ENCODE measurements around the gene CCDC38. TPM values are rescaled to one million over a fixed set of nuclear protein-coding genes. Genes with fewer than 3 reads are reported as not detected.

The CCDC38 gene
- total and polyA plus RNA-seq, 7 experiments from 2014 or later, result 0.07 to 0.27 (median 0.08) TPM; not detected in 4

- H3K4me1 Mint-ChIP-seq, result peaks cover 0 to 10% (median 7%) of the 10 kb centered on the region in 7 donors
- no peaks in the 10 kb centered on the region for H3K9me3 Mint-ChIP-seq
- H3K4me3 Mint-ChIP-seq, result peak overlapping the region in 2 of 10 donors; percentile 35 to 50
- Histone ChIP-seq H3K27ac (ENCODE audit: low read depth, low read length) (no peak overlapping the region), H3K36me3 (ENCODE audit: control insufficient read depth in 2 of 3, insufficient read depth in 3 of 3, low read length in 3 of 3) (no peaks in the 10 kb centered on the region), H3K4me1 (ENCODE audit: control insufficient read depth in 2 of 2, insufficient read depth in 2 of 2, low read length in 2 of 2) (no peaks in the 10 kb centered on the region), H3K4me3 (ENCODE audit: low read length) (no peak overlapping the region), H3K27me3 (ENCODE audit: control insufficient read depth in 2 of 2, insufficient read depth in 2 of 2, low read length in 2 of 2) (no peaks in the 10 kb centered on the region), H3K9me3 (ENCODE audit: control insufficient read depth in 2 of 3, low read length in 3 of 3) (no peaks in the 10 kb centered on the region)
- H3K36me3 Mint-ChIP-seq, result no peaks in the 10 kb centered on the region
- no peak for DNase-seq
- no peak overlapping the region for H3K27ac Mint-ChIP-seq
- ATAC-seq, result no peak
- H3K27me3 Mint-ChIP-seq, result peaks cover 10 to 25% (median 15%) of the 10 kb centered on the region in 5 donors
- POLR2A ChIA-PET, result no interaction called here
- intact Hi-C loops (cut with micrococcal nuclease), result no loop called here
- CTCF ChIA-PET, result no interaction called here
These were observed 105.0 kb downstream of the CCDC38 start for GRCh38 chr12:95837240-95838038.

- Histone ChIP-seq H3K27me3 (ENCODE audit: control insufficient read depth in 2 of 2, insufficient read depth in 2 of 2, low read length in 2 of 2) (no peaks in the 10 kb centered on the region), H3K9me3 (ENCODE audit: control insufficient read depth in 2 of 3, low read length in 3 of 3) (no peaks in the 10 kb centered on the region), H3K4me3 (ENCODE audit: low read length) (no peak overlapping the region), H3K27ac (ENCODE audit: low read depth, low read length) (no peak overlapping the region), H3K36me3 (ENCODE audit: control insufficient read depth in 2 of 3, insufficient read depth in 3 of 3, low read length in 3 of 3) (no peaks in the 10 kb centered on the region), H3K4me1 (ENCODE audit: control insufficient read depth in 2 of 2, insufficient read depth in 2 of 2, low read length in 2 of 2) (no peaks in the 10 kb centered on the region)
- no peak overlapping the region for H3K4me3 Mint-ChIP-seq
- peaks cover 0 to 10% (median 7%) of the 10 kb centered on the region in 7 donors for H3K4me1 Mint-ChIP-seq
- no peaks in the 10 kb centered on the region for H3K36me3 Mint-ChIP-seq
- ATAC-seq (no peak), DNase-seq (no peak)
- peaks cover 14 to 29% (median 20%) of the 10 kb centered on the region in 5 donors for H3K27me3 Mint-ChIP-seq
- no peaks in the 10 kb centered on the region for H3K9me3 Mint-ChIP-seq
- CTCF ChIA-PET, result no interaction called here
- POLR2A ChIA-PET, result no interaction called here
- intact Hi-C loops (cut with micrococcal nuclease), result no loop called here
- H3K27ac Mint-ChIP-seq, result no peak overlapping the region
These were observed 105.7 kb downstream of the CCDC38 start for GRCh38 chr12:95836630-95837239.

- Mint-ChIP-seq H3K4me3 (no peak overlapping the region), H3K4me1 (peaks cover 0 to 10% (median 7%) of the 10 kb centered on the region in 7 donors), H3K36me3 (no peaks in the 10 kb centered on the region), H3K27ac (no peak overlapping the region), H3K9me3 (no peaks in the 10 kb centered on the region), H3K27me3 (peaks cover 14 to 29% (median 22%) of the 10 kb centered on the region in 5 donors)
- Histone ChIP-seq H3K4me3 (ENCODE audit: low read length) (no peak overlapping the region), H3K9me3 (ENCODE audit: control insufficient read depth in 2 of 3, low read length in 3 of 3) (no peaks in the 10 kb centered on the region), H3K27me3 (ENCODE audit: control insufficient read depth in 2 of 2, insufficient read depth in 2 of 2, low read length in 2 of 2) (no peaks in the 10 kb centered on the region), H3K27ac (ENCODE audit: low read depth, low read length) (no peak overlapping the region), H3K36me3 (ENCODE audit: control insufficient read depth in 2 of 3, insufficient read depth in 3 of 3, low read length in 3 of 3) (no peaks in the 10 kb centered on the region), H3K4me1 (ENCODE audit: control insufficient read depth in 2 of 2, insufficient read depth in 2 of 2, low read length in 2 of 2) (no peaks in the 10 kb centered on the region)
- DNase-seq, result no peak
- POLR2A ChIA-PET, result no interaction called here
- no peak for ATAC-seq
- CTCF ChIA-PET, result no interaction called here
- intact Hi-C loops (cut with micrococcal nuclease), result no loop called here
These were observed 106.2 kb downstream of the CCDC38 start for GRCh38 chr12:95836185-95836609.

GRCh38 chr12:95834572-95834971 lies 107.8 kb downstream of the CCDC38 start:
- no peaks in the 10 kb centered on the region for H3K27me3 ChIP-seq (ENCODE audit: control insufficient read depth in 2 of 2, insufficient read depth in 2 of 2, low read length in 2 of 2)
- H3K9me3 ChIP-seq (ENCODE audit: control insufficient read depth in 2 of 3, low read length in 3 of 3), result no peaks in the 10 kb centered on the region
- H3K4me1 ChIP-seq (ENCODE audit: control insufficient read depth in 2 of 2, insufficient read depth in 2 of 2, low read length in 2 of 2), result no peaks in the 10 kb centered on the region
- H3K4me3 ChIP-seq (ENCODE audit: low read length), result no peak overlapping the region
- Mint-ChIP-seq H3K4me3 (no peak overlapping the region), H3K36me3 (no peaks in the 10 kb centered on the region), H3K27ac (no peak overlapping the region), H3K4me1 (peaks cover 0 to 10% (median 7%) of the 10 kb centered on the region in 7 donors), H3K9me3 (no peaks in the 10 kb centered on the region), H3K27me3 (peaks cover 19 to 40% (median 31%) of the 10 kb centered on the region in 5 donors)
- H3K27ac ChIP-seq (ENCODE audit: low read depth, low read length), result no peak overlapping the region
- ChIA-PET CTCF (no interaction called here), POLR2A (no interaction called here)
- no peak for ATAC-seq
- no peaks in the 10 kb centered on the region for H3K36me3 ChIP-seq (ENCODE audit: control insufficient read depth in 2 of 3, insufficient read depth in 3 of 3, low read length in 3 of 3)
- DNase-seq, result no peak
- intact Hi-C loops (cut with micrococcal nuclease), result no loop called here

GRCh38 chr12:95830335-95831089 lies 111.9 kb downstream of the CCDC38 start:
- no peaks in the 10 kb centered on the region for H3K9me3 Mint-ChIP-seq
- Histone ChIP-seq H3K36me3 (ENCODE audit: control insufficient read depth in 2 of 3, insufficient read depth in 3 of 3, low read length in 3 of 3) (no peaks in the 10 kb centered on the region), H3K27ac (ENCODE audit: low read depth, low read length) (no peak overlapping the region), H3K4me3 (ENCODE audit: low read length) (no peak overlapping the region), H3K9me3 (ENCODE audit: control insufficient read depth in 2 of 3, low read length in 3 of 3) (no peaks in the 10 kb centered on the region), H3K27me3 (ENCODE audit: control insufficient read depth in 2 of 2, insufficient read depth in 2 of 2, low read length in 2 of 2) (no peaks in the 10 kb centered on the region), H3K4me1 (ENCODE audit: control insufficient read depth in 2 of 2, insufficient read depth in 2 of 2, low read length in 2 of 2) (no peaks in the 10 kb centered on the region)
- no peaks in the 10 kb centered on the region for H3K4me1 Mint-ChIP-seq
- H3K27ac Mint-ChIP-seq, result no peak overlapping the region
- ChIA-PET POLR2A (no interaction called here), CTCF (no interaction called here)
- no peak overlapping the region for H3K4me3 Mint-ChIP-seq
- DNase-seq, result no peak
- H3K36me3 Mint-ChIP-seq, result no peaks in the 10 kb centered on the region
- intact Hi-C loops (cut with micrococcal nuclease), result no loop called here
- H3K27me3 Mint-ChIP-seq, result peaks cover 15 to 34% (median 26%) of the 10 kb centered on the region in 5 donors
- ATAC-seq, result no peak

- Histone ChIP-seq H3K36me3 (ENCODE audit: control insufficient read depth in 2 of 3, insufficient read depth in 3 of 3, low read length in 3 of 3) (no peaks in the 10 kb centered on the region), H3K4me3 (ENCODE audit: low read length) (no peak overlapping the region), H3K27ac (ENCODE audit: low read depth, low read length) (no peak overlapping the region), H3K9me3 (ENCODE audit: control insufficient read depth in 2 of 3, low read length in 3 of 3) (no peaks in the 10 kb centered on the region), H3K4me1 (ENCODE audit: control insufficient read depth in 2 of 2, insufficient read depth in 2 of 2, low read length in 2 of 2) (no peaks in the 10 kb centered on the region), H3K27me3 (ENCODE audit: control insufficient read depth in 2 of 2, insufficient read depth in 2 of 2, low read length in 2 of 2) (no peaks in the 10 kb centered on the region)
- CTCF ChIA-PET, result no interaction called here
- intact Hi-C loops (cut with micrococcal nuclease), result no loop called here
- no peak overlapping the region for H3K27ac Mint-ChIP-seq
- POLR2A ChIA-PET, result no interaction called here
- no peaks in the 10 kb centered on the region for H3K9me3 Mint-ChIP-seq
- no peaks in the 10 kb centered on the region for H3K36me3 Mint-ChIP-seq
- H3K27me3 Mint-ChIP-seq, result peaks cover 15 to 32% (median 23%) of the 10 kb centered on the region in 5 donors
- no peaks in the 10 kb centered on the region for H3K4me1 Mint-ChIP-seq
- no peak overlapping the region for H3K4me3 Mint-ChIP-seq
- no peak for ATAC-seq
- no peak for DNase-seq
These were observed 113.0 kb downstream of the CCDC38 start for GRCh38 chr12:95829395-95829794.
